ENCODE results near the gene RDH13.

GRCh38 chr19:55080121-55080967 lies 17.4 kb upstream of the RDH13 start:
- TF ChIP-seq CTCF (IDR thresholded peaks at IDR 0.05) = no peak
- no peak for TF ChIP-seq POLR2A (IDR thresholded peaks at IDR 0.05)
- no peak for TF ChIP-seq EP300 (IDR thresholded peaks at IDR 0.05)

Data from ovary (tissue), 3 donors.